ENCODE measurements around the gene BCAR3.
"Not testable (repeated sequence)": the region's sequence is repeated elsewhere in the genome, so short reads cannot be mapped to it uniquely, and the experiment has no call there.

The BCAR3 gene

GRCh38 chr1:93676427-93676826 is 5.2 kb downstream of the BCAR3 start:
- H3K27me3 ChIP-seq (ENCODE audit: low read length): no peaks in the 10 kb centered on the region
- H3K4me2 ChIP-seq (ENCODE audit: low read depth, low read length, poor library complexity, severe bottlenecking): no peak overlapping the region
- no peak overlapping the region for H3K27ac ChIP-seq (ENCODE audit: low read depth, low read length)
- H3K4me3 ChIP-seq (ENCODE audit: insufficient read depth, low read length, poor library complexity, severe bottlenecking): no peak overlapping the region
- H3K79me2 ChIP-seq (ENCODE audit: insufficient read depth, low read length): no peaks in the 10 kb centered on the region
- H3F3A ChIP-seq (ENCODE audit: insufficient read depth): no peaks in the 10 kb centered on the region
- no peaks in the 10 kb centered on the region for H3K9me2 ChIP-seq (replicated peaks; ENCODE audit: insufficient read depth, low read length)
- no peak overlapping the region for H3K9ac ChIP-seq (ENCODE audit: low read length)
- no peaks in the 10 kb centered on the region for H3K9me3 ChIP-seq (ENCODE audit: insufficient read depth, low read length)
- TF ChIP-seq CTCF (IDR thresholded peaks at IDR 0.05; ENCODE audit: insufficient read depth, low read length, poor library complexity, severe bottlenecking) (no peak), EZH2phosphoT487 (conservative IDR thresholded peaks at IDR 0.05; ENCODE audit: low read length) (no peak)
- no peaks in the 10 kb centered on the region for H3K36me3 ChIP-seq (ENCODE audit: low read length)
- H2AFZ ChIP-seq (ENCODE audit: low read depth, low read length, severe bottlenecking): no peak overlapping the region
- no peaks in the 10 kb centered on the region for H4K20me1 ChIP-seq (ENCODE audit: low read depth, low read length)

GRCh38 chr1:93675931-93676330 is 5.7 kb downstream of the BCAR3 start:
- no peak overlapping the region for H2AFZ ChIP-seq (ENCODE audit: low read depth, low read length, severe bottlenecking)
- H3K9me2 ChIP-seq (replicated peaks; ENCODE audit: insufficient read depth, low read length): no peaks in the 10 kb centered on the region
- H3K27me3 ChIP-seq (ENCODE audit: low read length): no peaks in the 10 kb centered on the region
- H3K9ac ChIP-seq (ENCODE audit: low read length): no peak overlapping the region
- TF ChIP-seq EZH2phosphoT487 (conservative IDR thresholded peaks at IDR 0.05; ENCODE audit: low read length) (no peak), CTCF (IDR thresholded peaks at IDR 0.05; ENCODE audit: insufficient read depth, low read length, poor library complexity, severe bottlenecking) (no peak)
- H3K27ac ChIP-seq (ENCODE audit: low read depth, low read length): no peak overlapping the region
- no peak overlapping the region for H3K4me2 ChIP-seq (ENCODE audit: low read depth, low read length, poor library complexity, severe bottlenecking)
- no peaks in the 10 kb centered on the region for H4K20me1 ChIP-seq (ENCODE audit: low read depth, low read length)
- no peak overlapping the region for H3K4me3 ChIP-seq (ENCODE audit: insufficient read depth, low read length, poor library complexity, severe bottlenecking)
- no peaks in the 10 kb centered on the region for H3K36me3 ChIP-seq (ENCODE audit: low read length)
- H3F3A ChIP-seq (ENCODE audit: insufficient read depth): no peaks in the 10 kb centered on the region
- H3K79me2 ChIP-seq (ENCODE audit: insufficient read depth, low read length): no peaks in the 10 kb centered on the region
- H3K9me3 ChIP-seq (ENCODE audit: insufficient read depth, low read length): no peaks in the 10 kb centered on the region

- H3K27ac ChIP-seq (ENCODE audit: low read depth, low read length): no peak overlapping the region
- TF ChIP-seq CTCF (IDR thresholded peaks at IDR 0.05; ENCODE audit: insufficient read depth, low read length, poor library complexity, severe bottlenecking) (no peak), EZH2phosphoT487 (conservative IDR thresholded peaks at IDR 0.05; ENCODE audit: low read length) (no peak)
- H2AFZ ChIP-seq (ENCODE audit: low read depth, low read length, severe bottlenecking): no peak overlapping the region
- no peak overlapping the region for H3K4me3 ChIP-seq (ENCODE audit: insufficient read depth, low read length, poor library complexity, severe bottlenecking)
- H3K27me3 ChIP-seq (ENCODE audit: low read length): no peaks in the 10 kb centered on the region
- H3K9me3 ChIP-seq (ENCODE audit: insufficient read depth, low read length): no peaks in the 10 kb centered on the region
- no peaks in the 10 kb centered on the region for H3K36me3 ChIP-seq (ENCODE audit: low read length)
- H3K9me2 ChIP-seq (replicated peaks; ENCODE audit: insufficient read depth, low read length): no peaks in the 10 kb centered on the region
- no peaks in the 10 kb centered on the region for H3F3A ChIP-seq (ENCODE audit: insufficient read depth)
- H3K9ac ChIP-seq (ENCODE audit: low read length): no peak overlapping the region
- no peaks in the 10 kb centered on the region for H4K20me1 ChIP-seq (ENCODE audit: low read depth, low read length)
- no peaks in the 10 kb centered on the region for H3K79me2 ChIP-seq (ENCODE audit: insufficient read depth, low read length)
- H3K4me2 ChIP-seq (ENCODE audit: low read depth, low read length, poor library complexity, severe bottlenecking): no peak overlapping the region
Measured at GRCh38 chr1:93675271-93675670, 6.4 kb downstream of the BCAR3 start.

GRCh38 chr1:93674071-93674470 is 7.6 kb downstream of the BCAR3 start:
- not testable (repeated sequence) for H3K36me3 ChIP-seq (ENCODE audit: low read length)

More at GRCh38 chr1:93674071-93674470, 7.6 kb downstream of the BCAR3 start:
- H3K9ac ChIP-seq (ENCODE audit: low read length); H3K27me3 ChIP-seq (ENCODE audit: low read length); H4K20me1 ChIP-seq (ENCODE audit: low read depth, low read length); H3K27ac ChIP-seq (ENCODE audit: low read depth, low read length); H3K4me2 ChIP-seq (ENCODE audit: low read depth, low read length, poor library complexity, severe bottlenecking); H2AFZ ChIP-seq (ENCODE audit: low read depth, low read length, severe bottlenecking); H3F3A ChIP-seq (ENCODE audit: insufficient read depth); H3K4me3 ChIP-seq (ENCODE audit: insufficient read depth, low read length, poor library complexity, severe bottlenecking); H3K9me2 ChIP-seq (replicated peaks; ENCODE audit: insufficient read depth, low read length); H3K9me3 ChIP-seq (ENCODE audit: insufficient read depth, low read length); H3K79me2 ChIP-seq (ENCODE audit: insufficient read depth, low read length): not testable (repeated sequence)

All from SU-DHL-6 (cell line).